Measurements from ENCODE around the gene RAB5IF. TPM values are rescaled to one million over a fixed set of nuclear protein-coding genes. Genes with fewer than 3 reads are reported as not detected.
A peak's percentile ranks its signal among the peaks of the same experiment; 100 is the strongest.

RAB5IF gene
- polyA plus RNA-seq, result 187 and 205 TPM in 2 replicates
- 53.3 and 57.1 TPM in 2 replicates for polyA minus RNA-seq

- H3K36me3 ChIP-seq (ENCODE audit: insufficient read depth, low read length), result no peaks in the 10 kb centered on the region
- no peaks in the 10 kb centered on the region for H3K9me3 ChIP-seq (ENCODE audit: low read length)
- H3K79me2 ChIP-seq (replicated peaks; ENCODE audit: insufficient read depth, low read length), result peaks cover 25% of the 10 kb centered on the region
- H3K27me3 ChIP-seq (ENCODE audit: insufficient read depth, low read depth, low read length), result no peaks in the 10 kb centered on the region
- H3K9me2 ChIP-seq (ENCODE audit: insufficient read depth, low read length), result no peaks in the 10 kb centered on the region
- TF ChIP-seq MXI1 (conservative IDR thresholded peaks at IDR 0.05; ENCODE audit: poor library complexity, severe bottlenecking), result peak; percentile 84
- TF ChIP-seq RAD21 (conservative IDR thresholded peaks at IDR 0.05), result peak; percentile 70
- no peak for TF ChIP-seq REST (IDR thresholded peaks at IDR 0.05; ENCODE audit: borderline replicate concordance)
- TF ChIP-seq POLR2AphosphoS5 (IDR thresholded peaks at IDR 0.05), result peak; percentile 88
- peak; percentile 84 for TF ChIP-seq SMC3 (conservative IDR thresholded peaks at IDR 0.05; ENCODE audit: poor library complexity)
- no peak for TF ChIP-seq EZH2 (IDR thresholded peaks at IDR 0.05; ENCODE audit: borderline replicate concordance, insufficient read depth, low read length, poor library complexity, severe bottlenecking)
- peak; percentile 100 for TF ChIP-seq CTCF (IDR thresholded peaks at IDR 0.05; ENCODE audit: poor library complexity, severe bottlenecking)
- TF ChIP-seq EP300 (conservative IDR thresholded peaks at IDR 0.05; ENCODE audit: poor library complexity, severe bottlenecking), result peak; percentile 78
- TF ChIP-seq TAF1 (IDR thresholded peaks at IDR 0.05; ENCODE audit: low read depth), result no peak
- H2AFZ ChIP-seq (ENCODE audit: low read depth, low read length), result peak within 1 kb of the TSS; percentile 97
- H3K4me2 ChIP-seq (ENCODE audit: low read length), result peak within 1 kb of the TSS; percentile 98
- H4K20me1 ChIP-seq (ENCODE audit: insufficient read depth), result no peaks in the 10 kb centered on the region
- H3K27ac ChIP-seq (ENCODE audit: low read length), result peak within 1 kb of the TSS; percentile 71
- no peaks in the 10 kb centered on the region for H3F3A ChIP-seq (ENCODE audit: insufficient read depth, low read length, poor library complexity, severe bottlenecking)
- peak within 1 kb of the TSS; percentile 87 for H3K9ac ChIP-seq (ENCODE audit: low read length)
- H3K4me3 ChIP-seq (ENCODE audit: low read length), result peak within 1 kb of the TSS; percentile 99
Observed at GRCh38 chr20:36605399-36606157, at the start of gene RAB5IF. RAB5IF (plus strand) TSS chr20:36605779; CDS start chr20:36605952, 173 bp downstream.

- Histone ChIP-seq H3K27ac (ENCODE audit: low read length) (no peak overlapping the region), H2AFZ (ENCODE audit: low read depth, low read length) (no peak overlapping the region), H3F3A (ENCODE audit: insufficient read depth, low read length, poor library complexity, severe bottlenecking) (no peaks in the 10 kb centered on the region), H3K27me3 (ENCODE audit: insufficient read depth, low read depth, low read length) (no peaks in the 10 kb centered on the region), H3K36me3 (ENCODE audit: insufficient read depth, low read length) (no peaks in the 10 kb centered on the region), H3K79me2 (replicated peaks; ENCODE audit: insufficient read depth, low read length) (no peaks in the 10 kb centered on the region), H3K4me2 (ENCODE audit: low read length) (no peak overlapping the region), H3K4me3 (ENCODE audit: low read length) (no peak overlapping the region), H3K9me3 (ENCODE audit: low read length) (no peaks in the 10 kb centered on the region), H3K9me2 (ENCODE audit: insufficient read depth, low read length) (no peaks in the 10 kb centered on the region), H3K9ac (ENCODE audit: low read length) (no peak overlapping the region), H4K20me1 (ENCODE audit: insufficient read depth) (no peaks in the 10 kb centered on the region)
- TF ChIP-seq POLR2AphosphoS5 (IDR thresholded peaks at IDR 0.05) (no peak), EZH2 (IDR thresholded peaks at IDR 0.05; ENCODE audit: borderline replicate concordance, insufficient read depth, low read length, poor library complexity, severe bottlenecking) (no peak), CTCF (IDR thresholded peaks at IDR 0.05; ENCODE audit: poor library complexity, severe bottlenecking) (no peak), EP300 (conservative IDR thresholded peaks at IDR 0.05; ENCODE audit: poor library complexity, severe bottlenecking) (no peak), REST (IDR thresholded peaks at IDR 0.05; ENCODE audit: borderline replicate concordance) (no peak), MXI1 (conservative IDR thresholded peaks at IDR 0.05; ENCODE audit: poor library complexity, severe bottlenecking) (no peak), RAD21 (conservative IDR thresholded peaks at IDR 0.05) (no peak), TAF1 (IDR thresholded peaks at IDR 0.05; ENCODE audit: low read depth) (no peak)
Observed at GRCh38 chr20:36562724-36563123, 42.9 kb upstream of the RAB5IF start.
